GM21447 (cell line): ENCODE results near the gene KIF3B.
"Not testable (repeated sequence)": the region's sequence is repeated elsewhere in the genome, so short reads cannot be mapped to it uniquely, and the experiment has no call there.

Source experiments
- ATAC-seq: cut with Tn5 transposase; IDR thresholded peaks from one replicate; pipeline ENCODE4 v1.9.1; 2021; ENCODE audit not compliant: unreplicated experiment

The KIF3B gene

DNA sequence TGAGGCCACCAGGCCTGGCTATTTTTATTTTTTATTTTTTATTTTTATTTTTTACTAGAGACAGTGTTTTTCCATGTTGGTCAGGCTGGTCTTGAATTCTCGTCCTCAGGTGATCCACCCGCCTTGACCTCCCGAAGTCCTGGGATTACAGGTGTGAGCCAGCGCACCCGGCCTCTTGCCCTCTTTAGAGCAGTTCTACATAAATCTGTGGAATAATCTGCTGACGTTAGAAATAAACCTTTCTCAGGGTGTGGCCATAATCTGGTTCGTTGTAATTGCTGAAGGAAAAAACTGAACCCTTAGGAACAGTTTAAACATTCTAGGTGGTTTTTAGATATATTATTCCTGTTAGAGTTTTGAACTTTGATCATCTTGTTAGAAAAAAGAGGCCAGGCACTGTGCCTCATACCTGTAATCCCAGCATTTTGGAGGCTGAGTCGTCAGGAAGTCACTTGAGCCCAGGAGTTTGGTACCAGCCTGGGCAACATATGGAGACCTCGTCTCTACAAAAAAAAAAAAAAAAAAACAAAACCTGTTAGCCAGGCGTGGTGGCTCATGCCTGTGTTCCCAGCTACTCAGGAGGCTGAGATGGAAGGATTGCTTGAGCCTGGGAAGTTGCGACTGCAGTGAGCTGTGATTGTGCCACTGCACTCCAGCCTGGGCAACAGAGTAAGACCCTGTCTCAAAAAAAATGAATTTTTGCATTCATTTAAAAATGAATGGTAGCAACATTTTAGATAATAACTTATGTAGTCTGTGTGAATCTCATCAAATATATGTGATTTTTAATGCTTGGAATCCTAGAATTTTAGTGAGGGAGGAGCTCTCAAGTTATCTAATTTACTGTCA, 104.9 kb downstream of the KIF3B start:
- no peak for ATAC-seq

DNA sequence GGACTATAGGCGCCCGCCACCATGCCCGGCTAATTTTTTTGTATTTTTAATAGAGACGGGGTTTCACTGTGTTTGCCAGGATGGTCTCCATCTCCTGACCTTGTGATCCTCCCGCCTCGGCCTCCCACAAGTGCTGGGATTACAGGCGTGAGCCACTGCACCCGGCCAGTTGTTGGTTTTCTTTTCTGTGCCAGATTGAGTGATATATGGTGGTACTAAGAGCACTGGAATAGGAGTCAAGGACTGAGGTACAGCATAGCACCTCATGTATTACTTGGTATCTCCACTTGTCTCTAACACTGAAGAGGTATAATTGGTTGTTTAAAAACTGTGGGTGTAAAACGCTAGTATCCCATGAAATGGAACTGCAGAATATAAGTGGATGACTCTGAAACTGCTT, 106.0 kb downstream of the KIF3B start:
- not testable (repeated sequence) for ATAC-seq
